IPS DF 19.7 (cell line): ENCODE results near the gene PCBP4.

Source experiments
- DNase-seq: peaks from one replicate; pipeline ENCODE4 v3.0.0-alpha.2; 2013; ENCODE audit warnings: low read depth, low spot score

The PCBP4 gene

DNA sequence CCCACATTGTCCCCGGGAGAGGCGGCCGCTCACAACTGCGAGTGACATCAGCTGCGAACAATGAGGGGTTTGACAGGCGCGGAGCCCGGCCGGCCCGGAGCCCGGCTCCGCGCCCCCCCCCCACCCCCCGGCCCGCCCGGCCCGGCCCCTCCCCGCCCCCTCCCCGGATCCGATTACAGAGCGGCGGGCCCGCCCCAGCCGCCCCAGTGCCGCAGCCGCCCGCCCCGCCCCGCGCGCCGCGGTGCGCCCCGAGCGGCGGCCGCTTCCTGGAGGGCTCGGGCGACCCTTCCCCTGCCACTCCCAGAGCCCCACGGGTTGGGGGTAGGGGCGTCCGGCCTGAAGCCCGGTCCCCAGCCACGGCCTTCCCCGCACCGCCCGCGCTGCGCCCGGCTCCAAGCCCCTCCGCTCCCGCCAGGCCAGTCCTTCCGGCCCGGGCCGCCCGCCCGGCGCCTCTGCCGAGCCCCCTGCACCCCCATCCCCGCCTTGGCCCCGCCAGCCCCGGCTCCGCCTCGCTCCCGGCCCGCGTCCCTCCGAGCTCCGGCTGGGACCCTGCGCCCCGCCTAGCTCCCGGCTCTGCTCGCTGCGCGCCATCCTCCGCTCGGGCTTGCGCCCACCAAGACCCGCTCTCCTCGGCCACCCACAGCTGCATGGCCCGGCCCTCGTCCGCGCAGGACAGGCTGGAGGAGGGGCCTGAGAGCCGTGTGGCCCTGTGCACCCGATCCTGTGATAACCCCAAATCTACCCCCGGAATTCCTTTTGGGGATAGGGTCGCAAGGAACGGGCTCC, at the start of gene PCBP4:
Gene PCBP4 (minus strand): TSS at position 71 of the 786 bp plus-strand sequence. CDS start 6,214 bp downstream, outside the sequence.
- DNase-seq = no peak

DNA sequence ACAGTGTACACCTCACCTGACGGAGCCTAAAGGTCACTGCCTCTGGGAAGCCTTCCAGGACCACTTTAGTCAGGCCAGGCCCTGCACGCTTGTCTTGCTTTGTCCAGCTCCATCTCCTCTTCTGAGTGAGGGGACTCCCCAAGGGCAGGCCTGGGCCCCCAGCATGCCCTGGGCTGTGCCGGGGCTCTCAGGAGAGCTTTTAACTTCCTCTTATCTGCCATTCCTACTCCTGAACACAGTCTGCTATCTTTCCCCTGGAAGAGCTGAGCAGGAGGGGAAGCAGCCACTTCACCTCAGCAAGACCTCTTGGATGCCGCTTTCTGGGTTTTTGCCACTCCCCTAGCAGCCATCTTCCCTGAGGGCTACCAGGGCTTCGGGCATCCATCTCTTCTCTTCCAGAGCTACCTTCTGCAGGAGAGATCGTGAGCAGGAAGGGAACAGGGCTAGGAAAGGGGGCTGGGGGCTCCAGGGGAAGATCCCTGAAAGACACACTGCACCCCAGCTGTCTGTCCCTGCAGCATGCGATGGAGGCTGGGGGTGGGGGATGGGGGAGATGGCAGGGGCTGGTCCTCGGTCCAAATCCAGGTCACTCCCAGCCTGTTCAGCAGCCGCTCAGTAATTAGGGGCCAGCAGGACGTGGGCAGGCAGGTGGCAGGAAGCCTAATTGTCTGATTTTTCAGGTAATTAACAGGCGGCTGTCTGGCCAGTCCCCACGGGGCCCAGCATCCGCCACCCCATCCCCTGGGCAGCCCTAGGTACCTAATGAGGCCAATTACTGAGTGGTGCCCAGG, 48.4 kb upstream of the PCBP4 start:
- no peak for DNase-seq

DNA sequence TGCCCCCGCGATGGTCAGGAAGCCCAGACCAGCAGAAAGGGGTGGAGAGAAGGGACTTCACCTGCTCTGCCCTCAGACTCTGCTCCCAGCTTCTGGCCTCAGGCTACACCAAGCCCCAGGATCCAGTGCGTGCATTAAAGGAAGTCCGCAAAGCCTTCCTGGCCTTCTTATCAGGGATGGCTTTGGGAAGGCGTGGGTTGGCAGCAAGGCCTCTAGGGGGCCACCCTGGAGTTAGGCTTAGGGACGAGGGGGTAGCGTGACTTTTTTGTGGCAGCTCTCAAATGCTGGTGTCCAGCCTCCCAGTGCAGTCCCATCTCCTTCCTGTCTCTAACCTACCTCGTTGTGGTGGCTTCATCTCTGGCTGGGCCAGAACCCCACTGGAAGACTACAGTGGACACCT, 47.4 kb upstream of the PCBP4 start:
- peak; percentile 38 for DNase-seq

DNA sequence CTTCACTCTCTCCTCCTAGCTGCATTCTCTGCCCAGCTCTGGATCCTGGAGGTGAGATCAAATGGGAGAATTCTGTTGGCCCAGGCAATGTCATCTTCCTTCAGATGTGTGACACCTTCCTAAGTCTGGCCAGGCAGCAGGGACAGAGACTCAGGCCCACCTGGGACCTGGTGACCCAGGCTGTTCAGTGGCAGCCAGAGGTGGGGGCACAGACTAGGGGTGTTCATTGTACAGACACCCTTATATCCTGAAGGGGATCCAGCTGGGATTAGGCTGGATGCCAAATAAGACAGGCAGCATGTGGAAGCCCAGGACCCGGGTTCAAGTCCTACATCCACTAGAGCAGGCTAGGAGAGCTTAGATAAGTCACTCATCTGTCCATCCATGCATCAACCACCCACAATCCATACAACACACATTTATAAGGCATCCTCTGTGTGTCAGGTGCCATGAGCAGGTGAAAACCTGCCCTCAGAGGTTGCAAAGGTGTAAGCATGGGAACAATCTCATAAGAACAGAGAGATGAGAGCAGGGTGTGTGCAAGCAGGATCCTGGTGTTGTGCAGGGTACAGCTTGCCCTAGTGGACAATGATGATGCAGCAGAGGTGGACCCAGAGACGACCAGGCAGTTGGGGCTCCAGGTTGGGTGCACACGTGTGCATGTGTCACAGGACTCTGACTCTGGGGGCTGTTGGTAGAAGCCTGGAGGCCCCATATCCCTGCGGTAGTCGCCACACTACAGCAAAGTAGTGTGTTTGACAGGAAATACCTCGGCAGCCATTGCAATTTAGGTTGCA, 46.7 kb upstream of the PCBP4 start:
- DNase-seq = no peak

DNA sequence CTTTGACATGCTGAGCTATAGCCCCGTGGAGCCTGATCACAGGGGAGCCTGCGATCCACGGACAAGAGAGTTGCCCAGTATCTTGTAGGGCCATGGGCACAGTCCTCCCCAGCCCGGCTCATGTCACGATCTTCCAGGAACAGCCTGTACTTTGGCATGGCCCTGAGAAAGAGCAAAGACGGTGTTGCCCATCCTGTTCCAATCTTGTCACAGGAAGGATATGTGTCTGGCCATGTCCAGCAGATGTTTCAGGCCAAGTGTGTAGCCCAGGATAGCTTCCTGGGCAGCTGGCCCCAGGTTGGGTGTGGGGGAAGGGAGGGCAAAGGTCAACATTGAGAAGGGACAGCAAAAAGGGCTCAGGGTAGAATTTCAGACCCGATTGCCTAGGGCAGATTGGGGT, 45.4 kb upstream of the PCBP4 start:
- DNase-seq = no peak

DNA sequence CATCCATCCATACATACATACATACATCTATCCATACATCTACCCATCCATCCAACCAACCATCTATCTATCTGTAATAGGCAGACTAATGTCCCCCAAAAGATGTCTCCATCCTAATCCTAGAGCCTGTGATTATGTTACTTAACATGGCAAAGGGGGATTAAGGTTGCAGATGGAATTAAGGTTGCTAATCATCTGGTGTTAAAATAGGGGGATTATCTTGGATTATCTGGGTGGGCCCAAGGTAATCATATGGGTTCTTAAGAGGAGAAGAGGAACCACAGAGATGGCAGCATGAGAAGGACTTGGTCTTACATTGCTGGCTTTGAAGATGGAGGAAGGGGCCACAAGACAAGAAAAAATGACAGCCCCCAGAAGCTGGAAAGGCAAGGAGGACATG, 43.2 kb upstream of the PCBP4 start:
- DNase-seq = no peak

DNA sequence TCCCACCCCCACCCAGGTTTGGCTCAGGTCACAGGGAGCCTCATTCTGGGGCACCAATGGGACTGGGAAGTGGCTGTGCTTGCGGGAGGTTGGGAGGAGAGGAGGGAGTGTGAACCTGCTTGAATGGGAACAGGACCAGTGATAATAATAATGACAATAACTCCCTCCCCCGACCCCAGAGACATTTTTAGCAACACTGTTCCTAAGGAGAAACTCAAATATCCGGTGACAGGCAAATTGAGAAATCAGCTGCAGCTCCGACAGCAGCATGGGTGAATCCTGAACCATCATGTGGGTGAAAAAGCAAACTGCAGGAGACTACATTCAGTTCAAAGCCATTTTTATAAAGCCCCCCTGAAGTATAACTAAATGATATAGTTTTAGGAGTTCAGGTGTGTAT, 40.0 kb upstream of the PCBP4 start:
- no peak for DNase-seq

DNA sequence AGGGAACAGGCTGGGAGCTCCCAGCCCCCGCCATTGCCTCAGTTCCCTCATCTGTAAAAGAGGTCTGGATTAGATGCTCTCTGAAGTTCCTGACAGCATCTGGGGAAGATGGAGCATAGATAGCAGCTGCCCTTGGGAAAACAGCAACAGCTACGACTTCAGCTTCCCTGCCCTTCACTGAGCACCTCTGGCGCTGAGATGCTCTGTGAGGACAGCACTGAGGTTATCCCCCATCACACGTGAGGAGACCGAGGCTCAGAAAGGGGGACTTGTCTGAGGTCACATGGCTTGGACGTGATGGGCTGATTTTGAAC, 39.5 kb upstream of the PCBP4 start:
- DNase-seq = no peak

DNA sequence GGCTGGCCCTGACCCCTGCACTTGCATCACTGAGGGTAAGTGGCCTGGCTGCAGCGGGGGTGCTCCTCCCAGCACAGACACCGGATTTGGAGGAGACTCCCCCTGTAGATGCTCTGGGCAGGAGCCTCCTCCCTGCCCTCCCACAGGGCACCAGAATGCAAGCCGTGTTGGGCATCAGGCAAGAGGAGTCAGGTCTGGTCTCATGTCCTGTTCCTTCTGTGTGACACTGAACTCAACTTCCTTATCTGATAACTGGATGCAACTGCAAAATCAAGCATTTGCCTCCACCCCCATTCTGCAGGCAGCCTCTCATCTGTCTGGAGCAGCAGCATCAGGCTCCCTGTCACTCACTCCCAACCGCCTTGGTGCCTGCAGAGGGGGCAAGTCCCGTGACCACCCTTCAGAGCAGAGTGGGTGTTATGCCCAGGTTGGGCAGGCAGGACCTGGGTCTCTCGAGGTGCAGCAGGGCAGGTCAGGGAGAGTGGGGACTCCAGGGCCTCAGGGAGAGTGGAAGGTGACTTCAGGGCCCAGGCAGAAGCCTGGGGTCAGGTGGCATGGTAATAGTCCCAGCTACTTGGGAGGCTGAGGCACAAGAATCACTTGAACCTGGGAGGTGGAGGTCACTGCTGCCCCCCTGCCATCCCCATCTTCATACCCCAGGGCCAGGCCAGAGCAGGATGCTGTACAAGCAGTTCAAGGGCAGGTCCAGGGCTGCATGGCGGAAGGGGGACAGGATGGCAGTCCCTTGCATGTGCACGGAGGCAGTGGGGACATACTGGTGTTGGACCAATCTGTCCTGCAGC, 39.0 kb upstream of the PCBP4 start:
- DNase-seq = no peak

DNA sequence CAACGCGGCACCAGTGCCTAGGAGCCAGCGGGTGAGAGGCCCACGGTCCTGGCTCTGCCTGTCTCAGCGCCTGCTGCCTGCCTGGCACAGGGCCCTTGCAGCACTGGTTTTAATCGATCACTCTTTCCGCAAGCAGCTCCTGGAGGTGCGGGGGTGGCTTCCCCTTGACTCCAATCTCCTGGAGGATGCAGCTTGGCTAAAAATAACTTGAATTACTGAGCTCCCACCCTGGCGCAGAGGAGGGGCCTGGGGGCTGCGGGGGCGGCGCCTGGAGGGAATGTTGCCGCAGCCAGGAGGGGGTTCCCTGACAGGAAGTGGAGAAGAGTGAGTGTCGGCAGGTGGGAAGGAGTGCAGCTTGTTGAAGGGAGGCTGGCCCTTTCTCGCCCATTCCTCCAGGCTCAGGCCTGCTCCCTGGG, 38.3 kb upstream of the PCBP4 start:
- DNase-seq = no peak

DNA sequence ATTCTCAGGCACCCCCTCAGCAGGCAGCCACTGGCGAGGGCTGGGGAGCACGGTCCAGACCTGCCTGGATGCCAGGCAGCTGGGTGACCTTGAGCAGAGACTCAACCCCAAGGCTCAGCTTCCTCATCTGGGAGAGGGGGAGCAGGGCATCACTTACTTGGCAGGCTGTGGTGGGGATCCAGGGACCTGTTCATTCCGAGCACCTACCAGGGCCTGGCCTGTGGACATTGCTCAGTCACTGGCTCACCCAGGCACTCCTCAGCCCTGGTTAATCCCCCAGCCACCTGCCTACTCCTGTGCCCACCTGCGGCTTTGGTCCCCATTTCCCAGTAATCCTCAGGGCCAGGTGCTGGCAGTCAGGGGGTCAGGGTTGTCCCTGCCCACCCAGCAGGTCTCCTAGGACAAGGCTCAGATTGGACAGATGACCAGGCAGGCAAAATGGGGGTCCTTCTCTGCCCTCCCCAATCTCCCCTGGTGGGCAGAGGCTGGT, 37.7 kb upstream of the PCBP4 start:
- DNase-seq = no peak

DNA sequence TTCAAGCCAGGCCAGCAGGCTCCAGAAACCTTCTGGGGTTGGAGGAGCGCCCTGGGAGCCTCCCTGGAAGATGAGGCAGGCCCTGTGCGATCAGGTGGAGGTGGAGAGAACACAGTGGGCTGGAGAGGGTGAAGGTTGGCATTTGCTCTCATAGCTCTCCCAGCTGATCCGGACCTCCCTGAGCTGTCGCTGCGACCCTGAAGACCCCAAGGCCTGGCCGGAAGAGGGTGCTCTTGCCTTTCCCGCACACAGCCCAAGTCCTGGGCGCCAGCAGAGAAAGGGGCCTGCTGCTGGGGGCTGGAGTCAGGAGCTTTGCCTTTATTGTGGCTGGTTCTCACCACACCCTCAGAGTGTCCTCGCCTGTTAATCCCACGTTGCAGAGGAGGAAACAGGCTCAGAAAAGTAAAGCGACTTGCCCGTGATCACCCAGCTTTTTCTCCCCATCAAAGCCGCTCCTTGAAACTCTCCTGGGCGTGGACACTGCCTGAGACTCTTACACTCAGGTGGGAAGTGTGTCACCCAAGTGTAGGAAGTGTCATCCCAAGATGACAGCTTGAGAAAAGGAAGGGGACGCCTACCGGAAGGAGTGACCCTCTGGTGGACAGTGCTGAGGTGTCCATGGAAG, 37.0 kb upstream of the PCBP4 start:
- DNase-seq = no peak

DNA sequence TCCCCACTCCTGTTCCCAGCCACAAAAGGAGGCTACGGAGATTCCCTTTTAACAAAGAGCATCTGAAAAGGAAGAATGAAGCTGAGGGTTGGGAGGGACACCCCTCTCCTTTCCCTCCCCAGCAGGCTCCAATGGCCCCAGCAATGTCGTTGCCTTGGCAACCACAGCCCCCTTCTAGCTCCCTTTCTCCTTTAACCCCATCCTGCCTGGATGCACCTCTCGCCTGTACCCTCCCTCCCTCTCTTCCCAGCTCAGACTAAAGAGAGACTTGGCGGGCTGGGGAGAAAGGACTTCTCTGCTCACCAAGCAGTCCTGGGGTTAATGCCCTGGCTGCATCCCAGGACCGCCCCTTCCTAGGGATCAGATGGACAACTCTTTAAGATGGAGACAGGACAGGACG, 35.5 kb upstream of the PCBP4 start:
- DNase-seq = no peak

DNA sequence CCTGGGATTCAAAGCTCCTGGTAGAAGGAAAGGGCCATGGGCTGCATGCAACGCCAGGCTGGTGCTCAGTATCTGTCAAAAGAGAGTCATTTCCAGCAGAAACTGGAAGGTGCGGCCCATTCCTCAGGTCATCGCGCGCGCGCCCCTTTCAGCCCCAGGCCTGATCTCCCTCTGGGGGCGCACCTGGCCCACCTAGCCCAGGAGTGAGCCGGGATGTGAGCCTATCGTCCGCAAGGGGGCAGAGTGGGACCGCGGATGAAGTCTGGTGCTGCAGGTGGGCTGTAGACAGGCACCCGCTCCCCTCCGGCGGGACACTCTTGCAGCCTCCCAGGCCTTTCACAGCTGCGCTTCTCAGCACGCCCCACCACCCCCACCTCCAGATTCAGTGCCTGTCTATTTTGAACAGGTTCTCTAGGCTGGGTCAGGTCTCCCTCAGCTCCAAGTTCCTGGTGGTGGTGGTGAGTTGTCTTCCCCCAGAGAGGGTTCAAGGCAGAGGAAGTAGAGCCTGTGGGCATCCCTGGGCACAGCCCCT, 34.3 kb upstream of the PCBP4 start:
- DNase-seq = no peak

DNA sequence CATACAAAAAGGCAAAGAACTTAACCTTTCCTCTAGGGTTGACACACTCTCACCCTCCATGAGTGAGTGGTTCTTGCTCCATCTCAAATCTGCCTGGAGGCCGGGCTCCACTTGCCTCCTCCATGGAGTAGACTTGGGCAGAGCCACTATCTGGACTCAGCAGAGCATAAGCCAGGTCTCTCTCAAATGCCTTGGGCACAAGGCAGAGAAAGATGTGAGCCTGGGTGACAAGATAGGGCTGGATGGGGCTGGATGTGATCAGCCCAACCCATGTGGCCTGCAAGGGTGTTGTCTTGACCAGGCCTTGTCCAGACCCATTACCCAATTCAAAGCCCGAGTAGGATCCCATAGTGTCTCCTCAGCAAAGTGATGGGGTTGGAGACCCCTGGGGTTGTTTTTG, 32.6 kb upstream of the PCBP4 start:
- DNase-seq = no peak

DNA sequence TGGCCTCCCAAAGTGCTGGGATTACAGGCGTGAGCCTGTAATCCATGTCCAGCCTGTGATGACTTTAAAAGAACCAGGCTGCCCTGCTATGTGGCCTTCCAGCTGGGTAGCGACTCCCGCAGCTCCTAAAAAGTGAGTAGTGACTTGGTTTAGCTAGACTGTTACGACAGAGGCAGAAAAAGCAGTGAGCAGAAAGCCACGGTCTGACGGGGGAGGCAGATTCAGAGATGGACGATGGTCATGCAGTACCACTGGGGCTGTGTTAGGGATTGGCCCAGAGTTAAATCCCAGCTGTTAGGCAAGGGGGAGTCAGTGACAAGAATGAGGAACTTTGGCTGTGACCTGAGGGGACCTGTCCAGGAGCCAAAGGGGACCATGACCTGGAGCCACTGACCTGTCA, 31.5 kb upstream of the PCBP4 start:
- DNase-seq = no peak

DNA sequence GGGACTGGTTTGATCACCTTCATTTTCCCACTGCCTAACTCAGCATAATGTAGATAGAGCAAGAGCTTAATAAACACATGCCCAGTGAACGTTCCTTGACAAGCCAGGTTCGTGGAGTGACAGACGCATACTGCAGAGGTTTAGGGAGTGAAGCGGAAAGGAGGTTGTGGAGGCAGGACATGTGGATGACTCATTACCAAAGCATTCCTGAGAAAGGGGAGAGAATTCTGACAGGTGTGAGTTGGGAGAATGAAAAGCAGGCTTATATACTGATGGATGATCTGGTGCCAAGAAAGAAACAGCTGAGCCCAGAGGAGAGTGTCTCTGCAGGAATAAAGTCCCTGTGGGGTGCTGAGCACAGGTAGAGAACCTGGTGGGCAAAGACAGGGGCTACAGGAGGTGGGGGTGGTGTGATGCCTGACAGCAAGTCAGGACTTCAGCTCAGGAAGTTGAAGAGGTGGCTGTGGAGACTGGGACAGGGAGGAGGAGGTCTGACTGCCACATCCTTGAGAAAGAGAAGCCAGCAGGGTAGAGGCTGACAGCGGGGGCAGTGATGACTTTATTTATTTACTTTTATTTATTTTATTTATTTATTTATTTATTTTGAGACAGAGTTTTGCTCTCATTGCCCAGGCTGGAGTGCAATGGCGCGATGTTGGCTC, 30.8 kb upstream of the PCBP4 start:
- DNase-seq = no peak

DNA sequence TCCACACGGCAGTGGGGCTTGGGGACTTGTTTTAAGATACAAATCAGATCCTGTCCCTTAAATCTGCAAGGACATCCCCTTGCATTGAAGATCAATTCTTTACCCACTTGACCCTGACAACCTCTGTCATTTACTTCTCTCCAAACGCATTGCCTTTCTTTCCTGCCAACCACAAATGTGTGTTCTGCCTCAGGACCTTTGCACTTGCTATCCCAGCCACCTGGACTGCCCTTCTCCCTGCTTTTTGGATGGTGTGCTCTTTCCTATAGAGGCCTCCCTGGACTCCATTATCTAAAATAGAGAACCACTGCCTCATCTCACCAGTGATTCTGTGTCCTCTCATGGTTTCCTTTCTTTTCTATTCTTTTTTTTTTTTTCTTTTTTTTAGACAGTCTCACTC, 29.9 kb upstream of the PCBP4 start:
- DNase-seq = no peak

DNA sequence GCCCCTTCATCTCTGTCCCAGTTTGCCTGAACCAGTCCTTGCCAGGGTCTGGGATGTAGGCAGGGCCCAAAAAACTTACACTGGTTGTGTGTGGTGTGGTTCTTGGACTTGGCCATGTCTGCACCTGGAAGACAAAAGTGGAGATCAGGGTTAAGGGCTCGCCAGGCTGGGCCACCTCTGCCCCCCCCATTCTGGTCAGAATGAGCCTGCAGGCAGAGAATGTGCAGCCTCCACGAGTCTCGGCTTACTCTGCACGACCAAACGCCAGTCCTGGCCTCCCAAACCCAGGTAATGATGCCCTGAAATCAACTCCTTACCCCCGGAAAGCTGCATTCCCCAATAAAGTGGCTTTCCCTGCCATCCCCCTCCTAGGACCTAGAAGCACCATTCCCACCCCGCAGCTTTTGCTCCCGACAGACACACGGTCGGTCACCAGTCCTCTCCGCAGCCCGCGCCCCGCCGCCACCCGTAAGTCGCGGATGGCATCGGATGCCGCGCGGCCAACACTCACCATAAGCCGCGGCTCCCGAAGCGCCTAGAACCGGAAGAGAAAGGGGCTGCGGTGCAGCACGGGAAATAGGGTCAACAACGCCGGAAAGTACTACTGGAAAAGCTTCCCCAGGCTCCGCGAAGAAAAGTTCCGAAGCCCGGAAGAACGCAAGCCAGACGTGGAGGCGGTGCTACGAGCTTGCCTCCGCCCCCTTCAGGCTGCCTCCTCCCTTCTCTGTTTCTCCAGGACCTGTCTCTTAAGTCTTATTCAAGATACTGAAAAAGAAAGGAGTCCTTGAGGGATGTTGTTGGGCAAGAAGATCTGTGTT, 28.3 kb upstream of the PCBP4 start, which contains the start of gene RPL29:
Gene RPL29 (minus strand): TSS at position 550 of the 818 bp plus-strand sequence. CDS start 434 bp downstream, at position 116.
- DNase-seq = no peak
